WI38 (cell line): ENCODE results near the gene TSPAN8.
"Not testable (repeated sequence)": the region's sequence is repeated elsewhere in the genome, so short reads cannot be mapped to it uniquely, and the experiment has no call there.

ENCODE experiments used
- H3K4me3 ChIP-seq: 2 replicates; pipeline ENCODE4 v1.5.1; 2011; ENCODE audit warnings: low read depth, mild to moderate bottlenecking, control low read depth, low read length
- TF ChIP-seq, protein P1 (sequence below): IDR thresholded peaks from 2 replicates; pipeline ENCODE4 v1.5.1; 2012; ENCODE audit warnings: low read depth, mild to moderate bottlenecking, control low read depth, low read length

TSPAN8 gene

DNA sequence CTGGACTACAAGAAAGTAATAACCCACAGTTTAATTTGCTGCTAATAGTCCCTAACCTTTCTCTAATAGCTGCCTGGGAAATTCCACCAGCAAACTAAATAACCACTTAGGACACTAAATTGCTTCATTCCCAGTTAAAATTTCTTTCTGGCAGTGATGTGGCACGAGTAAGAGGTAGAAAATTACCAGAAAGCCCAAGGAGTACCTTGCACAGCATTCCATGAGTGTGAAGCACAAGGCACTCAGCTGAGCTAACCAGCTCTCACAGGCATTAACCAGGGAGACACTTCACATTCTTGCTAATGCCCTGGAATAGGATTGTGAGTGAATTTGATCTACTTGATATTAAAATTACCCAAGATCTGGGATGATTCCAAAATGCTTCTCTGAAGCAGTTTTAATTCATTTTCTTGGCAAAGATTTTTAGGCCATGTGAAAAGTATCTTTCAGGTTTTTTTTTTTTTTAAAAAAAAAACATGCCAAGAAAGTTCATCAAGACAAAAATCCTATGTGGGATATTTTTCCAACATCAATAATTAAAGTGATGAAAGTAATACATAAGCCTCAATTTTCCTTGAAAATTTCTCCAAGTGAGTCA, 29.5 kb downstream of the TSPAN8 start:
- TF ChIP-seq, protein P1, sequence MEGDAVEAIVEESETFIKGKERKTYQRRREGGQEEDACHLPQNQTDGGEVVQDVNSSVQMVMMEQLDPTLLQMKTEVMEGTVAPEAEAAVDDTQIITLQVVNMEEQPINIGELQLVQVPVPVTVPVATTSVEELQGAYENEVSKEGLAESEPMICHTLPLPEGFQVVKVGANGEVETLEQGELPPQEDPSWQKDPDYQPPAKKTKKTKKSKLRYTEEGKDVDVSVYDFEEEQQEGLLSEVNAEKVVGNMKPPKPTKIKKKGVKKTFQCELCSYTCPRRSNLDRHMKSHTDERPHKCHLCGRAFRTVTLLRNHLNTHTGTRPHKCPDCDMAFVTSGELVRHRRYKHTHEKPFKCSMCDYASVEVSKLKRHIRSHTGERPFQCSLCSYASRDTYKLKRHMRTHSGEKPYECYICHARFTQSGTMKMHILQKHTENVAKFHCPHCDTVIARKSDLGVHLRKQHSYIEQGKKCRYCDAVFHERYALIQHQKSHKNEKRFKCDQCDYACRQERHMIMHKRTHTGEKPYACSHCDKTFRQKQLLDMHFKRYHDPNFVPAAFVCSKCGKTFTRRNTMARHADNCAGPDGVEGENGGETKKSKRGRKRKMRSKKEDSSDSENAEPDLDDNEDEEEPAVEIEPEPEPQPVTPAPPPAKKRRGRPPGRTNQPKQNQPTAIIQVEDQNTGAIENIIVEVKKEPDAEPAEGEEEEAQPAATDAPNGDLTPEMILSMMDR: no peak
- no peak overlapping the region for H3K4me3 ChIP-seq

DNA sequence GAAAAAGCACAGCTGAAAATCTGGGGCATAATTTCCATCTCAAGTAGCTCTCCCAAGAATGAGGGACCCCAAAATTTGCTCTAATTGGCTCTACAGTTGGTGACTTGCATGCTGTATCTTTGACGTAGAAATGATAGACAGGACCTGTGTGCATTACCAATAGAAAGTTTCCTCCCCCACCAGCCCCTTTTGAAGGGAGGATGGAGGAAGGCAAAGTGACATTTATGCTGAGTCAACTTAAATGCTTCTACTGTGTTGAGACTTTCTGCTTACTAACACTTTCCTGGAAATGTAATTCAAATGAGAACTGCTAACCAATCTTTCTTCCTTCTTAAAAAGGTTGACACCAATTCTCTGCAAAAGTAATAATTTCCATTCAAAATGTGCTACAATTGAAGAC, 31.9 kb downstream of the TSPAN8 start:
- TF ChIP-seq, protein P1: no peak
- H3K4me3 ChIP-seq: no peak overlapping the region

DNA sequence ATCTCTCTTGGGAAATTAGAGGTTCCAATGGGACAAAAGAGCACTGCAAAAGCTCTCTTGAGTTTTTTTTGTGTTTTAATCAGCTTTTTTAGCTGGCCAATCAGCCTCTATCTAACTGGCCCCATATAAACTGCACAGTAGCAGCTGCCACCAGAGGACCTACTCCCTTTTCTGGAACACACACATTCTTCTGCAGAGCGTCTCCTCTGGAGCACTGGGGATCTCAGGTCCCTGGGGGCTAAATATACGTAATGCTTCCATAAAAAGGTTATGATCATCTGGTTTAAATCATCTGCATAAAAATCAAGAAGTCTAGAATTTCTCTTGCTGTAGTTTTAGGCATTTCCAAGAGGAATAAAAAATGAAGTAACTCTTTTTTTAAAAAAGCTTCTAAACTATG, 32.3 kb downstream of the TSPAN8 start:
- TF ChIP-seq, protein P1: no peak
- no peak overlapping the region for H3K4me3 ChIP-seq

DNA sequence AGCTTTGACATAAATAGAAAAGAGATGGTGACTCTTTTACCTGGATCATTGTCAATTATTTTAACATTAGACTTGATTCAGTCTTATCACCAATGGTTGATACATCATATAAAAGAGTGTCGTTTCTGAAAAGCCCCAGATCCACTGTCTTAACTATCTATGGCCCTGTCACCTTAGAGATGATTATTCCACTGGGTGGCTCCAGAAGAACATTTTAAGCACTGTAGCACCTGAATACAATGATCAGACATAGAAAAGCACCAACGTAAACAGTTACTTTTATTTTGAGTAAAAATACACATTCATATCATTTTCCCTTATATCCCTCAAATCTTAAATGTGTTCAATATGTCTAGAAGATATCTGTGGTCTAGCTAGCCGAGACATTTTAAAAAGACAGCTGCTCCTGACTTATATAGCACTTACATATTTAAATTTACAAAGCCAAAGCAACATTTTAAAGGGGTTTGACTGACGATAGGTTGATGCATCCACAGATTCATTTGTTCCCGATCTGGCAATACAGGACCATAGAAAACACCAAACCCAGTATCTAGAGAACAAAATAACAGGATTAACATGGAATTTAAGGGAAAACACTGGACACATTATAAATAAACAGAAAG, 32.9 kb downstream of the TSPAN8 start:
- H3K4me3 ChIP-seq: no peak overlapping the region
- TF ChIP-seq, protein P1: no peak

DNA sequence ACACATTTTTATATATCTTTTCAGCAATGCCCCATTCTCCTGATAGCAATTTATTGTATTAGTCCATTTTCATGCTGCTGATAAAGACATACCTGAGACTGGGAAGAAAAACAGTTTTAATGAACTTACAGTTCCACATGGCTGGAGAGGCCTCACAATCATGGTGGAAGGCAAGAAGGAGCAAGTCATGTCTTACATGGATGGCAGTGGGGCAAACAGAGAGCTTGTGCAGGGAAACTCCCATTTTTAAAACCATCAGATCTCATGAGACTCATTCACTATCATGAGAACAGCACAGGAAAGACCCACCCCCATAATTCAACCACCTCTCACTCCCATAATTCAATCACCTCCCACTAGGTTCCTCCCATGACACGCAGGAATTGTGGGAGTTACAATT, 44.7 kb downstream of the TSPAN8 start:
- H3K4me3 ChIP-seq: not testable (repeated sequence)

DNA sequence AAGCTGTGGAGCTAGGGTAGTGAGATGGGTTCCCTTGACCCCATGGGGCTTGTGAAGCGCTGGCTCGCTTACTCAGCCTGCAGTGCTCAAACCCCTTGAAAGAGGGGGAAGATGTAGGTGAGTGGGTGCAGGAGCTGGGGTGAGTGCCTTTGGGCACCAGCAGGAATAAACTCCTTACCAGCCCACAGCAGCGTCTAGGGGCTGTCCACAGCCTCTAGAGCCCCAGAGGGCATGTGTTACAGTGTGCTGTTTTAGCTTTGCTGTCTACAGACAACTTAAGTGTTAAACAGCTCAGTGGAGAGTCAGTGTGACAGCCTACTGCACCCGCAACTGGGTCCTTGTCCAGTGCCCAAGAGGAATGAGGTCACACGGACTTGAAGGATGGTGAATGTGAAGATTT, 48.0 kb downstream of the TSPAN8 start:
- H3K4me3 ChIP-seq: no peak overlapping the region
- TF ChIP-seq, protein P1: no peak

DNA sequence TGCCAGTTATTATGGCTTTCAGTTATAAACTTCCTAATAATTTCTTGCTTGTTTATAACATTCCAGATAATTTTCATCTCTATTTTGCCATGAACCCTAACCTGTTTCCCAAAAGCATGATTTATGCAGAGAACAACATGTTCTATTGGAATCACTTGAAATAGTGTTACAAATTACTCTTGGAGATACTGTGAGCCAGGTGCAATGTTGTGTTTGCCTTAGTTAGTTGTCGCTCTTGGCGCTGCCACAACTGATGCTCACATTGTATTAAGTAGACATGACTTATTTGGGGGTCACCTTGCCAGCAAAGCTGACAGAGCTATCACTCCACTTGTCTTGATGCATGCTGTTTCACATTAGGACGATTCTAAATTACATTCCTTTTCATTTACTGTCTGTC, 49.4 kb downstream of the TSPAN8 start:
- H3K4me3 ChIP-seq: no peak overlapping the region

More for the DNA sequence above, 49.4 kb downstream of the TSPAN8 start:
- TF ChIP-seq, protein P1: no peak
